G401.6 (cell line): Measurements from ENCODE around the gene SEH1L.
"Not testable (repeated sequence)": the region's sequence is repeated elsewhere in the genome, so short reads cannot be mapped to it uniquely, and the experiment has no call there.

Experiments
- FAIRE-seq: peaks from 2 replicates; lab custom pipeline; 2012; peaks lifted over from hg19 to GRCh38; lab: Jason Lieb, UNC

The SEH1L gene

GRCh38 chr18:12943215-12943614 is 4.6 kb upstream of the SEH1L start:
- no peak for FAIRE-seq

GRCh38 chr18:12944709-12945108 is 3.1 kb upstream of the SEH1L start:
- no peak for FAIRE-seq

- peak; percentile 8 for FAIRE-seq
Observed at GRCh38 chr18:12946549-12947284, 1.1 kb upstream of the SEH1L start.

- FAIRE-seq: no peak
Observed at GRCh38 chr18:12948050-12948804, 416 bp downstream of the SEH1L start.

- no peak for FAIRE-seq
Observed at GRCh38 chr18:12958478-12958877, 10.7 kb downstream of the SEH1L start.

GRCh38 chr18:12960395-12960794 is 12.6 kb downstream of the SEH1L start:
- no peak for FAIRE-seq

GRCh38 chr18:12960853-12961397 is 13.1 kb downstream of the SEH1L start:
- no peak for FAIRE-seq

- FAIRE-seq: no peak
Observed at GRCh38 chr18:12963069-12963468, 15.3 kb downstream of the SEH1L start.

- FAIRE-seq: no peak
Observed at GRCh38 chr18:12968115-12968514, 20.3 kb downstream of the SEH1L start.

- FAIRE-seq: no peak
Observed at GRCh38 chr18:12968619-12969018, 20.8 kb downstream of the SEH1L start.

- FAIRE-seq: no peak
Observed at GRCh38 chr18:12973562-12974213, 25.9 kb downstream of the SEH1L start.

GRCh38 chr18:12975488-12975887 is 27.7 kb downstream of the SEH1L start:
- no peak for FAIRE-seq

- no peak for FAIRE-seq
Observed at GRCh38 chr18:12976305-12976704, 28.5 kb downstream of the SEH1L start.

- FAIRE-seq: not testable (repeated sequence)
Observed at GRCh38 chr18:12980065-12980464, 32.3 kb downstream of the SEH1L start.

- FAIRE-seq: no peak
Observed at GRCh38 chr18:12989397-12990122, 41.7 kb downstream of the SEH1L start.

- no peak for FAIRE-seq
Observed at GRCh38 chr18:12990123-12990475, 42.3 kb downstream of the SEH1L start.

GRCh38 chr18:12990641-12990966 is 42.8 kb downstream of the SEH1L start:
- FAIRE-seq: no peak

- peak; percentile 99 for FAIRE-seq
Observed at GRCh38 chr18:12990967-12991820, 43.4 kb downstream of the SEH1L start, which contains the start of gene CEP192. Gene CEP192 (plus strand): TSS chr18:12991362. CDS start chr18:12999425, 8,063 bp downstream.

GRCh38 chr18:12991821-12992179 is 44.0 kb downstream of the SEH1L start:
- FAIRE-seq: peak; percentile 23

- no peak for FAIRE-seq
Observed at GRCh38 chr18:12993439-12993838, 45.6 kb downstream of the SEH1L start.

- FAIRE-seq: no peak
Observed at GRCh38 chr18:12995424-12995823, 47.6 kb downstream of the SEH1L start.
